HT1080 (cell line): ENCODE measurements around the gene STRN. TPM values are rescaled to one million over a fixed set of nuclear protein-coding genes. Genes with fewer than 3 reads are reported as not detected.
"Not testable (repeated sequence)": the region's sequence is repeated elsewhere in the genome, so short reads cannot be mapped to it uniquely, and the experiment has no call there.

Experiments
- DNase-seq: peaks from one replicate; pipeline ENCODE4 v3.0.0-alpha.2; 2015; ENCODE audit warnings: low read depth
- polyA plus RNA-seq, 2 experiments: library from polyadenylated mRNA; depleted of rRNA; stranded (reverse); fragments of >200 nt; gene quantifications; 2 replicates each; pipeline ENCODE4 v1.2.3, GENCODE V29; 2015
- total RNA-seq: library from RNA; depleted of rRNA; stranded (reverse); fragments of >200 nt; shearing (Covaris generic); gene quantifications from 2 replicates; pipeline ENCODE4 v1.2.3, GENCODE V29; 2014; rRNA removed

The STRN gene, protein sequence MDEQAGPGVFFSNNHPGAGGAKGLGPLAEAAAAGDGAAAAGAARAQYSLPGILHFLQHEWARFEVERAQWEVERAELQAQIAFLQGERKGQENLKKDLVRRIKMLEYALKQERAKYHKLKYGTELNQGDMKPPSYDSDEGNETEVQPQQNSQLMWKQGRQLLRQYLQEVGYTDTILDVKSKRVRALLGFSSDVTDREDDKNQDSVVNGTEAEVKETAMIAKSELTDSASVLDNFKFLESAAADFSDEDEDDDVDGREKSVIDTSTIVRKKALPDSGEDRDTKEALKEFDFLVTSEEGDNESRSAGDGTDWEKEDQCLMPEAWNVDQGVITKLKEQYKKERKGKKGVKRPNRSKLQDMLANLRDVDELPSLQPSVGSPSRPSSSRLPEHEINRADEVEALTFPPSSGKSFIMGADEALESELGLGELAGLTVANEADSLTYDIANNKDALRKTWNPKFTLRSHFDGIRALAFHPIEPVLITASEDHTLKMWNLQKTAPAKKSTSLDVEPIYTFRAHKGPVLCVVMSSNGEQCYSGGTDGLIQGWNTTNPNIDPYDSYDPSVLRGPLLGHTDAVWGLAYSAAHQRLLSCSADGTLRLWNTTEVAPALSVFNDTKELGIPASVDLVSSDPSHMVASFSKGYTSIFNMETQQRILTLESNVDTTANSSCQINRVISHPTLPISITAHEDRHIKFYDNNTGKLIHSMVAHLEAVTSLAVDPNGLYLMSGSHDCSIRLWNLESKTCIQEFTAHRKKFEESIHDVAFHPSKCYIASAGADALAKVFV
- 10.2 and 14.8 TPM in 2 replicates for total RNA-seq
- polyA plus RNA-seq (2015; cell fraction: cytosol; rRNA removed): 8.5 and 11.5 TPM in 2 replicates
- 14.0 TPM in 2 replicates for polyA plus RNA-seq (2015; cell fraction: nucleus; rRNA removed)

DNA sequence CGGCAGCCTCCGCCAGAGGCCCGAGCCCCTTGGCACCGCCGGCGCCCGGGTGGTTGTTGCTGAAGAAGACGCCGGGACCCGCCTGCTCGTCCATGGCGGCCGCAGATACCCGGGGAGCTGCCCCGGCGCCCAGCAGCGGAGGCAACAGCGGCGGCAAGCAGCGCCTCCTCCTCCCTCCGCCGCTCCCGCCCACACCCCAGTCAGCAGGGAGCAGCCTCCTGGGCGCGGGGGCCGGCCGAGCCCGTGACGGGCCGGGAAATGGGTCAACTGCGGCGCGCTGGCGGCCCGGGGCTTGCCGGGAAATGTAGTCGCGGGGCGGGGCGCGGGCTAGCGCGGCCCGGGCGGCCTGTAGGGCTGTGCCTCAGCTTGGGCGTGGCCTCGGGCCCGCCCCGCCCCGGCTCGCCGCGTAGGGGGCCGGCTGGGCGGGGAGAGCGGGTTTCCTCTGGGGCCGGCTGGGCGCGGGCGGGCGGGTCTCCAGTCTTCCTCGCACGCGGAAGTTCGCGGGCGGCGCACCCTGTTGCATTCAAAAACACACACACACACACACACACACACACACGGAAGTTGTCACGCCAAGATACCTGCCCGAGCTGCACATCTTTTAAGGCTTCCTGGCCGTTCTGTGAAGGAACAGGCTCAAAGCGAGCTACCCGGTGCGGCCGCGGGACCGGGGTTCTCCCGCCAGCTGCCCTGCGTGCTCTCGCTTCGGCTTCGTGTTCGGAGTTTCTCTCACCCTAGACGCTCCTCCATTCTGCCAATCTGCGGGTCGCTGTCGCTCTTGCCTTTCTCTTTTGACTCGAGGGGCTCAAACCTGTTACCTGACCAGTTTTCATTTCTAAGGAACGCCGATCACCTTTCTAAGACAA lies at the start of gene STRN:
Gene STRN (minus strand): TSS at position 167 of the 866 bp plus-strand sequence. CDS start 73 bp downstream, at position 94.
- peak; percentile 96 for DNase-seq

DNA sequence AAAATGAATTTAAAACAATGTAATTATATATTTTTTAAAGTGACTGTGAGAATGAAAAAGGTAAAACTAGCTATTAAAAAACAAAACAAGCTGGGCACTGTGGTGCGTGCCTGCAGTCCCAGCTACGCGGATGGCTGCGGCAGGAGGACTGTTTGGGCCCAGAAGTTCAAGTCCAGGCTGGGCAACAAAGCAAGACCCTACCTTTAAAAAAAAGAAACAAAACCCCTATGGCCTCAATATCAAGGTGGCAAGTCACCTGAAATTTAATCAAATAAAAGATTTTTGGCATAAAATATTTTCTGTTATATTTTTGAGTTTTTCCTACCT lies 46.9 kb upstream of the STRN start:
- no peak for DNase-seq

DNA sequence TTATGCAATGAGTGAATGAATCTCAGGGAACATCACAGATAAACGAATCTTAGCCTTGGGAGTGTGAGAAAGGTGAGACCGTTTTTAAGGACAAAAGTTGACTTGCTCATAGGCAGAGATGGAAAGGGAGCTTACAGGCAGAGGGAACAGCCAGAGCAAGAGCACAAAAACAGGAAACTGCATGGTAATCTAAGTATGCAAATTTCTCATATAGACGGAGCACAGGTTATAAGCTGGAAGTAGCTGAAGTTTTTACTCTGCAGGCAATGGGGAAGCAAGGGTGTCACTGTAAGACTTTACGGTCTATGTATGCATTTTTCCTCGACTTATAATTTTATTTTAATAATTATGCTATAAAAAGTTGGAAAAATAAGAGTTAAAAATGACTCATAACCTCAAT lies 44.8 kb upstream of the STRN start:
- DNase-seq: no peak

DNA sequence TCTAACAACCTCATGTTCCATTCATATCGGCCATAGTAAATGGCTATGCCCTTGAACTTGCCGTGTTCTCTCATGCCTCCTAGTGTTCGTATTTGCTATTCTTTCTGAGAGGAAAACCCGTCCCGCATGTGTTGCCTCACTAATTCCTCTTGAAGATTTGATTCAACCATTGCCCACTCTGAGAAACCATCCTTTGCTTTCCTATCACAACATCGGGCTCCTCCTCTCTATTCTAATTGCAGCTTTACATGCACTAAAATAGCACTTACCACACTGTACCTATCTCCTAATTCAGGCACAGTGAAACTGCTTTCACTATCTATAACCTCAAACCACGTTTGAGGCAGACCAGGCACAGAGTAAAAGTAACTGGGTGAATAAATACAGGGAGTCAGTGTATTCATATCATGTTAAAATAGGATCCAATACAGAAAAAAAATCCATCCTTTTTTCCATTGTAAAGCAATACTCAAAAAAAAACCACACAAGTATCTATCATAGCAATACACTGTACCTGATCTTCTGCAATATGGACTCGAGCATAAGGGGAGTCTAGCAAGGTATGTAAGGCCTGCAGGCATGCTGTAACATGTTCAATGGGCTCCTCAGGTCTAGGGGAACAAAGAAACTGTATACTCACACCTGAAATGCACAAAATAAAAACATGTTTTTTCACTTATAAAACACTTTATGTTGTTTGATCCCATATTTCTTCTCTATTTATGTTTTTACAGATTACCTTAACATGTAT lies 39.0 kb upstream of the STRN start:
- peak; percentile 7 for DNase-seq

DNA sequence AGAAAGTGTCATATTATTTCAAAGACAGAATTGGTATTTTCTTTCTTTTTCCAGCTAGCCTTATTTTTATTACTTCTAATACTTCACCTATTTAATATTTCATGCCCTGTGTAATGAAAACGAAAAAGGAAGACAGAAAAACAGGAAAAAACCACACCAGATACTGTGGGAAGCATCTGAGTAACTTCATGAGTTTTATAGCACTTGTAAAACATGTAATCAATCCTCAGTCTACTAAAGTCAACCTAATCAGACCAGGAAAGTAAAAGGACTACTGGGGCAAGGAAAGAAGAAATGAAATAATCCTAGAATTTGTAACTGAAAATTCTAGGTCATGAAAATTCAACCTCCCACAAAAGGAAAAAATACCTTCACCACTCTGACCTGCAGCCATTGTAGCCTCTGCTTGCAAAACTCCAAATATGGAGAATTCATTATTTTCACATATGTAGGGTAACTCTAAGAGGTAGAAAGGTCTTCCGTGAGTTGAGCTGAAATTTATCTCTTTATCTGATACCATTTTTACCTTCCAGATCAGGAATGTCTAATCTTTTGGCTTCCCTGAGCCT lies 34.7 kb upstream of the STRN start:
- no peak for DNase-seq

DNA sequence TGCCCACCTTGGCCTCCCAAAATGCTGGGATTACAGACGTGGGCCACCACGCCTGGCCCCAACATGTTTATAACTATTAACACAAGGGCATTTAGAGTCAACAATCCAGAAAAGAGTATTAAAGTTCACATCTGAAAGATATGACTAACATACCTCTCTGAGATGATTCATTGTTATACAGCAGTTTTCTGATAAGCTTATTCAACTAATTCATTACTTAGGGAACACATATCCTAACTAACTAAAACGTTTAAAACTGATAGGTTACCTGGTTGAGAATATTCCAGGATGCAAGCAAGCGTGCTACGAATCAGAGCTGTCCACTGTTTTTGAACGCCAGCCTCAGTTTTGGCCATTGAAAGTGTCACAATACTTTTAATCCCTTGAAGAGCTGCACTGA lies 34.0 kb upstream of the STRN start:
- no peak for DNase-seq

DNA sequence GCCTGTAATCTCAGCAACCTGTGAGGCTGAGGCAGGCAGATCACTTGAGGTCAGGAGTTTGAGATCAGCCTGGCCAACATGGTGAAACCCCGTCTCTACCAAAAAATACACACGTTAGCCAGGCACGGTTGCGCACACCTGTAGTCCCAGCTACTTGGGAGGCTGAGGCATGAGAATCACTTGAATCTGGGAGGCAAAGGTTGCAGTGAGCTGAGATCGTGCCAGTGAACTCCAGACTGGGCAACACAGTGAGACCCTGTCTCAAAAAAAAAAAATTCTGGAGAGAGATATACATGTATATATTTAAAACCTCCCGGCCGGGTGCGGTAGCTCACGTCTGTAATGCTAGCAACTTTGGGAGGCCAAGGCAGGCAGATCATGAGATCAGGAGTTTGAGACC lies 33.1 kb upstream of the STRN start:
- not testable (repeated sequence) for DNase-seq

DNA sequence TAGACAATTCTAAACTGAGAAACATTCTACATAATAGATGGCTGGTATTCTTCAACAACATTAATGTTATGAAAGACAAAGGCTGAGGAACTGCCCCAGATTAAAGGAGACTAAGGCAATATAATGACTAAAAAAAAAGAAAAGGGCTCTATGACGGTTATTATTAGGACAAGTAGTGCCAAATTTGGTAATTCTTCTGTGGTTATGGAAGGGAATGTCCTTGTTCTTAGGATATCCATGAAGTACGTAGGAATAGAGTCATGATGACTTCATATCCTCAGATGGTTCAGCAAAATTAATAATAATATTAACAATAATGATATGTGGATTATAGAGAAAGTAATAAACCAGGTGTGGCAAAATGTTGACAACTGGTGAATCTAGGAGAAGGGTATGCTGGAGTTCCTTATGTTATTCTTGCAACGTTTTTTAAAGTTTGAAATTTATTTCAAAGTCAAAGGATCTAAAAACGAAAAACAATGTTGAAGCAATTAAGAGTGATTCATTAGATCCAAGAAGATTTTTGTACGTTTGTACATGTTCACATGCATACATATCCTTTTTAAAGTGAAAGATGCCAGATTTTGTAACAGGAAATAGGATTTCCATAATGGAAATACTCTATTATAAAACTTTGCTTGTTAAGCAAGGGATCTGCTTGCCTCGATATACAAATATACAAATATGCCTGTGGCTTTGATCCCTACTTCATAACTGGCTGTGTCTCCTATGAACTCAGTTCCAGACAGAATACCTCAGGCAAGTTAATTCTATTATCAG lies 27.7 kb upstream of the STRN start:
- no peak for DNase-seq

DNA sequence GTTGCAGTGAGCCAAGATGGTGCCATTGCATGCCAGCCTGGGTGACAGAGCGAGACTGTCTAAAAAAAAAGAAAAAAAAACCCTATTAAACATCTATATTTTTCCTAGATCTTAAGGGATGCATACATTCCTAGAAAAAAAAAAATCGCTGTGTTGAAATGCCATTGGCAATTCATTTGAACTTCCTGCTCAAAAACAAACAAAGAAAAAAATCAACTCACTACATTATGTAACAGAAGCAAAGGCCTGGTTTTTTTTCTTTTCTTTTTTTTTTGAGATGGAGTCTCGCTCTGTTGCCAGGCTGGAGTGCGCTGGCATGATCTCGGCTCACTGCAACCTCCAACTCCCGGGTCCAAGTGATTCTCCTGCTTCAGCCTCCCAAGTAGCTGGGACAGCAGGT lies 21.7 kb upstream of the STRN start:
- DNase-seq: no peak

DNA sequence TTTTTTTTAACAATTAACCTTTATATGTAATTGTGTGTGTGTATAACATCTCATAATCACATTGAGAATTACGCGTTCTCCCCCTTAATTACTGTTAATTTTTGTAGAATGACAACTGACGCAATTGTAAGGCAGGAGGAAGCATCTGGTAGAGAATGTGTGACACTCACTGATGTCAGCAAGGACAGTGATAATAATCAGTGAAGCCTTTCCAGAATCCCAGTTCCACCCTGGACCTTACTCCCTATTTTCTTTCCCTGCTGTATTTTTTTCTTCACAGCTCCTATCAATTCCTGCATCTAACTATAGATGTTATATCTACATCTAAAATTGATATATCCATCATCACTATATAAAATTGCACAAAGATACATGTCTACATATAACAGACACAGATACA lies 16.1 kb upstream of the STRN start:
- DNase-seq: no peak

DNA sequence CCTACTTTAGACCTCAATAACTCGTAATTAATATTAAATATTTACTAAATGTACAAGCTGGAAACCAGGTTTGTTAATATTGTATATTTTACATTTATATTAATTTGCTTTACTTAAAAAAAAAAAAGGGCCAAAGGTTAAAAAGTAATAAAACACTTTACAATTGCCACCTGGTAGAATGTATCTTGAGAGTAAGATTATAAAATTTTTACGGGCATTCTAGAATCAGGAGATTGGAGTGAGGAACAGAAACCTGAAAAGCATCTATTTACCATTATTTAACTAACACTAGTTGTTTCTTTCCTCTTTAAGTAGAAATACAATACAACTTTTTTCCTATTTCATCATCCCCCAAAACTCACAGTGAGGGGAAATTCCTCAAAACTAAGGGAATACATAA lies 15.6 kb upstream of the STRN start:
- DNase-seq: no peak

DNA sequence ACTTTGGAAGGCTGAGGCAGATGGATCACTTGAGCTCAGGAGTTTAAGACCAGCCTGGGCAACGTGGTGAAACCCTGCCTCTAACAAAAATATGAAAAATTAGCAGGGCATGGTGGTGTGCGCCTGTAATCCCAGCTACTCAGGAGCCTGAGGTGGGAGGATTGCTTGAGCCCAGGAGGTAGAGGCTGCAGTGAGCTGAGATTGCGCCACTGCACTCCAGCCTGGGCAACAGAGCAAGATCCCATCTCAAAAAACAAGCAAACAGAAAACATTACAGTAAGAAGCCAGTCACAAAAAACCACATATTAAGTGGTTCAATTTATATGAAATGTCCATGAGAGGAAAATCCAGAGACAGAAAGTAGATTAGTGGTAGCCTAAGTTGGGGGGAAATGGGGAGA lies 12.7 kb upstream of the STRN start:
- DNase-seq: not testable (repeated sequence)

DNA sequence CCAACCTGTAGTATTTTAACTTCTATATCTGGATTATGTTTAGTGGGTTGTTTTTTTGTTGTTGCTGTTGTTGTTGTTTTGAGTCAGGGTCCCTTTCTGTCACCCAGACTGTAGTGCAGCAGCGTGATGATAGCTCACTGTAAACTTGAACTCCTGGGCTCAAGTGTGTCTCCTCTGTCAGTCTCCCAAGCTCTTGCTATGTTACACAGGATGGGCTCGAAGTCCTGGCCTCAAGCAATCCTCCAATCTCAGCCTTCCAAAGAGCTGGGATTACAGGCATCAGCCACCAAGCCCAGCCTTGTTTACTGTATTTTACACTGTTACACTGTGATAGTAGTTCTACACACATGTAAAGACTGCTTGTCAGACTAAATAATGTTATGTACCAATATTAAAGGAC lies 9.7 kb upstream of the STRN start:
- DNase-seq: no peak

DNA sequence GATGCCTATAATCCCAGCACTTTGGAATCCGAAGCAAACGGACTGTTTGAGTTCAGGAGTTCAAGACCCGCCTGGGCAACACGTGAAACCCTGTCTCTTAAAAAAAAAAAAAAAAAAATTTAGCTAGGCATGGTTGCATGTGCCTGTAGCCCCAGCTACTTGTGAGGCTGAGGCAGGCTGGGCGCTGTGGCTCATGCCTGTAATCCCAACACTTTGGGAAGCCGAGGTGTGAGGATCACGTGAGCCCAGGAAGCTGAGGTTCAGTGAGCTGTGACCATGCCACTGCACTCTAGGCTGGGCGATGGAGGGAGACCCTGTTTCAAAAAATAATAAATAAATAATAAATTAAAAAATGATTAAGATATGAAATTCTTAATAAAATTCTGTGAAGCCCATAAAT lies 9.0 kb upstream of the STRN start:
- DNase-seq: no peak

DNA sequence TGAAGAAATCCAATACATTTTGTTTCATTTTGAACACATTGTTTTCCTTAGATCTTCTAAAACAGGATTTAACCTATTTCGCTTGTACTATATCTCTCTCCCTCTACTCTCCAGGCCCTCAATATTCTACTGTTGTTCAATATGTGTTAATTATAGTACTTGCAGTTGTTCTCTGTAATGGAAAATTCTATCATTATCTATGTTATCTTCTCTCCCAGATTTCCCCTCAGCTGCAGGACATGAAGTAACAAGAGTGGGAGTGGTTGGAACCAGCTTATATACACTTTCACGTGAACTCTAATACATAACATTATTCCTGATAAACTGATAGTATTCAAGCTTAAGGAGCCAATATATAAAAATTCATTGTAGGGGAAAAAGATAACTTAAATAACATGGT lies 7.0 kb upstream of the STRN start:
- no peak for DNase-seq

DNA sequence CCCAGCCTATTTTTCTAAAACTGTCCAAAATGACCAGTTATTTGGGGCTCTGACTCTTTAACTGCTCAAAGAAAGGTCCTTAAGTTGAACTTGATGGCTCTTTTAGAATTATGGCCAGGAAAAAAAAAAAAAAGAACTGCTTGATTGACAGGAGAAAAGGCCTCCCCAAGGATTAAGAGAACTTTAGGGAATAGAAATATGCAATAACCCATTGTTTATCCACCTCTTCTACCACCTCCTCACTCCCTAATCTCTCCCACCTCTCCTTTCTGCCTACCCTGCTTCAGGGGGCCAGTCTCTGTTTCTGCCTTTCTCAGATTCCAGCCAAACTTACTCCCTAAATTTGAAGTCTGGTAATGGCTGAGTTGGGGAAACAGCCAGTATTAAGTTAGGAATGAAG lies 5.7 kb upstream of the STRN start:
- no peak for DNase-seq

DNA sequence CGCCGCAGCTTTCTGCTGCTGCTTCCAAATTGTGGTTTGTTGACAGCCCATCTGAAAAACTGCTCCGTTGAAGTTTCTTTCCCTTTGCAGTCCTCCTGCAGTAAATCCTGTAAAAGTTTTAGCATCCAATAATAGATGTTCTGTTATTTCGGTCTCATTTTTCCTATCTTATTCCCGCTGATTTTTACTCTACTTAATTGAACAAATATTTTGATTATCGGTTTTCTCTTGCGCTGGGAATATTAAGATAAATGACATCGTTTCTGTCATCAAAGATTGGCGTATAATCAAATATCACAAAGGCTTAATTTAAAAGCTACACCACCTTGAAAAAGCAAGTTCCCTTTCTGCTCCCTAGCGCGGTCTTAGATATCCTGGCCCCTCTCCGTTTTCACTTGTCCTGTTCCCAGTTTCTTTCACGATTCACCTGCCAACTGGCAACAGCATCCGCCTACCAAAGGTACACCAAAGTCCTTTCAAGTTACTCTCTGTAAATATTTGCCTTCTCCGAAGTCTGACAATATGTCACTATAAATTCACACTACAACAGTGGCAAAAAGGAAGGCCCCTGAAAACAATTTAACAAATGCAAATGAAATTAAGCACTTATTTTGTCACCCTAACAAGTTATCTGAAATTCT lies 1.0 kb upstream of the STRN start:
- no peak for DNase-seq

DNA sequence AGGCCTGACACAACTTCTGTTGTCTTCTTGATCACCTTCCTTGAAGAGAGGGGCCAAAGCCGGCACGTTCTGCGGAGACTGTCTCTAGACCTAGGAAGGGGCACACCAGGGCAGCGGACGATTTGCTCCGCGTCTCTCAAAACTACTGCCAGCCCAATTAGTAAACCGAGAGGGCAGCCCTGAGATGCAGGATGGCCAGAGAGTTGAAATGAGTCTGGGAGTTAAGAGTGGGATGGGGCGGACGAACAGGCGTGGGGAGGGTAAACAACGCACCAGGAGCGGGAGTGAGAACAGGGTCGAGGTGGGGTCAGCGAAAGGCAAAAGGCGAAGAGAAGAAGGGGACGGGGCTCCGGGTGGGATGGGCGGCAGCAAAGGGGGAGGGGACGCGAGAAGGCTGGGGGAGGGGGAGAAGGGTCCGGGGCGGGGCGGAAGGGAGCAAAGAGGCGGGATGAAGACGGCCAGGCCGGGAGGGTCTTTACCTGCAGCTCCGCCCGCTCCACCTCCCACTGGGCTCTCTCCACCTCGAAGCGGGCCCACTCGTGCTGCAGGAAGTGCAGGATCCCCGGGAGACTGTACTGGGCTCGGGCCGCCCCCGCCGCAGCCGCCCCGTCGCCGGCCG lies 476 bp downstream of the STRN start:
- DNase-seq: peak; percentile 9

DNA sequence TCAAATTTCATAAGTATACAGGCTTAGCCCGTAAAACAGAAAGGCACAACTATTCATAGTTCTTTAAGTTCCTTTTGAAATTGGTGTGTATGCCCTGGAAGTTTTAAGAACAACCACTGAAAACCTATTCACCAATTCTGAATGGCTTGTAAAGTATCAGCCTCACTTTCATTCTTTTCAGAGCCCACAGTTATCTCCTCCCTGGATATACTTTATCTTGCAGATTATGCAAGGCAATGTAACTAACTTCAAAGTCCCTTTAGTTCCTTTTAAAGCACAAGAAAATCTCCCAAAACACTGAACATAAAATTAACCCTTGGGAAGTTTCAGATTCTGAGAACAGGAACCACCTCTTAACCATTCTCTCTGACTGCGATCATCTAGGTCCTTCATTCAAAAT lies 1.1 kb downstream of the STRN start:
- no peak for DNase-seq
